ENCODE measurements around the gene CD300A.

The CD300A gene

DNA sequence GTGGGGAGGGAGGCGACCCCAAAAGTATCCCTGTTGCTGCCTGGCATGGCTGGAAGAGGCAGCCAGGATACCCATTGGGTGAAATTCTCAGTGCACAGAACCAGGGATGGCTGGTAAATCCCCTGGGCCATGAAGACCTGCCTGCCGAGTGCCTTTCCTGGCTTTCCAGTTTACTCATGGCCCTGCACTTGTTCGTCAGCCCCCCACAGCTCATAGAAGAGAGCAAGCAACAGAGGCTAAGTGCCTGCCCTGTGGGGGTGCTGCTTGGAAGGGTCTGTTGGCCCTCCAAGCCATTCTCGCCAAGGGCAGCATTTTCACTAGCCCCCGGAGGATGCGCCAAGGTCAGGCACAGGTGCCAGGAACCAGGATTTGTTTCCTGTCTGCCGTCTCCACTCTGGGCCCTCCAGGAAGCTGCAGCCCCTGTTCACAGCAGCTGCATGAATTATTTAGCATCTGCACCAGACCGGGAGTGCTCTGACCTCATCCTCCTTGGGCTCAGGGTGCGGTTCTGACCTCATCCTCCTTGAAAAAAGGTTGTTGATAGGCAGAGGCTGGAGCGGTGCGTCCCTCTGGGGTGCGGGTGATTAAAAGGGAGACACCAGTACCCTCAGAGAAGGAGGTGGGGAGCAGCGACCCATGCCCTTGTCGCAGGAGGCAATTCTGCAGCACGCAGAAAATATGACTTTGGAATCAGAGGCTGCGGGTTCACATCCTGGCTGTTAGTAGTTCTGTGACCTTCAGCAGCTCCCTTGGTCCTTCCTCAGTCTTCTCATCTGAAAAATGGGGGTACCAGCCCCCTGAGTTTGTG is 14.2 kb upstream of the CD300A start:
- in situ Hi-C loops (cut with HindIII; ENCODE audit: low pct_ligation_motif_present, low pct_unique_long_range_greater_than_20kb, low sequenced_read_pairs) = no loop called here
- no peak for DNase-seq

DNA sequence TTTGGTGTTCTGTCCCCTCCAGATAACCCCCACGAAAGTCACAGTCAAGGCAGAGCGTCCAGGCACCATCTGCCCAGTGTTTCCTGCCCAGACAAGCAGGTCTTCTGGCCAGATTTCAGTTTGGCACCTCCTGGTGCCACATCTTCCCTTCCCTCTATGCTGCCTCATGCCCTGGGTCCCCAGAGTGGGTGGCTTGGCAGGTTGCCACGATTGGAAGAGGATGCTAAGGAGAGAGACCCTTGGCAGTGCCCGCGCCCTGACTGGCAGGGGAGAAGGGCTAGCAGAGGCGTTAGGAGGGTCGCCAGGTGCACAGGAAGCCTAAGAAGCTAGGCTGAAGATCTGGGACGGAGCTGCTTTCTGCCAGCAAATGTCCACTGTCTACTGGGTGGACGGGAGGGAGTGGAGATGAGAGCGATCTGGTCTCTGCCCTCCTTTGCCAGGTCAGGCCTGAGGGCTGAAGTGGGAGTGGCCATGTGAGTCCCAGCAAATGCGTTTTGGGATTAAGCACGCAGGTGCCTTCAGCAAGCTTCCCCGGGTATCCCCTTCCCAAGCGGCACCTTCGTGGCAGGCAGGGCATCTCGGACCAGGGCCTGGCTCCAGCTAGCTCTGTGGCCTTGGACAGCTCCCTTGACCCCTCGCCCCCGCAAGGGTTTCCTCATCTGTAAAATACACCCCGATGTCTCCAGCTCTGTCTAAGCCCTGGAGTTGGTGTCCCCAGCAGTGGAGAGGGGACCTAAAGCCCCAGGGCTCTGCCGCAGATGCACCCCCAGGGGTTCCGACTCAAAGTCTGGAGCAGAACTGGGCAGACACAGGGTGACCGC is 13.4 kb upstream of the CD300A start:
- in situ Hi-C loops (cut with HindIII; ENCODE audit: low pct_ligation_motif_present, low pct_unique_long_range_greater_than_20kb, low sequenced_read_pairs) = no loop called here
- DNase-seq = no peak

DNA sequence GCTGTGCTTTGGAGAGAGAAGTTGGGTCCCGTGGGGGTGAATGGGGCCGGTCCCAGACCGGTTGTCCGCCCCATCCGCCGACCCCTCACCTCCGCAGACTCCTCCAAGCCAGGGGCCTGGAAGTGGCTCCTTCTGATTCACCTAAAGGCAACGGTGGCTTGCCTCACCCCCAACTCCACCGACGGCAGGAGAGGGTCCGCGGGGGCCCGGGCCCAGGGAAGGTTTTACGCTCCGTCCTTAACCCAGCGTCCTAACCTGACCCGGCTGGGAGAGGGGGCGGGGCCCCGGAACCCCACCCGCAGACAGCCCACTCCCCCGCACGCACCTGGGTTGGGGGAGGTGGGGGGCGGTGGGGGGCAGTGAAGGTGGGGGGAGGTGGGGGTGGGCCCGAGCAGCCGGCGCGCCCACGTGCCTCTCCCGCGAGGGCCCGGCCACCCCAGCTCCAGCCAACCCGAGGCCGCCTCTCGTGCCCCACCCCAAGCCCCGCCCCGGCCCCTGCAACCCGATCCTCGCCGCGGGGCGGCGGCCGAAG is 12.7 kb upstream of the CD300A start:
- DNase-seq = peak; percentile 79
- in situ Hi-C loops (cut with HindIII; ENCODE audit: low pct_ligation_motif_present, low pct_unique_long_range_greater_than_20kb, low sequenced_read_pairs) = no loop called here

DNA sequence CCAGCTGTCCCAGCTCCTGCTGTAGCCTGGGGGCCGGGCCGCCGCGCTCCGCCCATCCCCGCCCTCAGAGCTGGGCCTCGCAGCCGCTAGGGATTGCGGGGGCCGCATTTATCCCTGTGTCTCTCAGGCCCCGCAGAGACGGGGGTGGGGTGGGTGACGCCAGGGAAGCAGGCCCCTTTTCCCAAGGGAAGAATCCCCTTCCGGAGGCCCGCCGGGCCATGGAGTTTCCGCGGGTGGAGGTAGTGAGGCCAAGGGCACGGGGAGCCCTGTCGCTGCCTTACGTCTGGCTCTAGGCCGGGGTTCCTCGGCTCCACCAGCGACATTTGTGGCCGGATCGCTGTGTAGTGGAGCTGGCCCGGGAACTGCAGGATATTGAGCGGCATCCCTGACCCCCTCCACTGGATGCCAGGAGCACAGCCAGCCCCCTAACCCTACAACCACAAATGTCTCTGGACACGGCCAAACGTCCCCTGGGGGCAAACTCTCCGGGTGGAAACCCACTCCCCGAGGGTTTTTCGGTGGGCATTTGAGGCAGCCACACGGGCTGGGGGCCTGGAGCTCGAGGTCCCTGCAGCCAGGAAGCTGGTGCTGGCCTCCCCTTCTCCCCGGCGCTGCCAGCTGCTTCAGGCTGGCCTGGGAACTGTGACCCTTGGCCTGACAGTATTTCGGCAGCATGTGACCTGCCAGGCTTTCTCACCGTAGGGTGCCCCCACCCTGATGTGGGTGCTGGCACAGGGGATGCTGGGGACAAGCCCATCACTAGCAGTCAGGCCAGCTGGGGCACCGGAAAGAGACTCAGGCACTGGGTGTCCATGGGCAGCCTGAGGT is 12.0 kb upstream of the CD300A start:
- in situ Hi-C loops (cut with HindIII; ENCODE audit: low pct_ligation_motif_present, low pct_unique_long_range_greater_than_20kb, low sequenced_read_pairs) = no loop called here
- no peak for DNase-seq

DNA sequence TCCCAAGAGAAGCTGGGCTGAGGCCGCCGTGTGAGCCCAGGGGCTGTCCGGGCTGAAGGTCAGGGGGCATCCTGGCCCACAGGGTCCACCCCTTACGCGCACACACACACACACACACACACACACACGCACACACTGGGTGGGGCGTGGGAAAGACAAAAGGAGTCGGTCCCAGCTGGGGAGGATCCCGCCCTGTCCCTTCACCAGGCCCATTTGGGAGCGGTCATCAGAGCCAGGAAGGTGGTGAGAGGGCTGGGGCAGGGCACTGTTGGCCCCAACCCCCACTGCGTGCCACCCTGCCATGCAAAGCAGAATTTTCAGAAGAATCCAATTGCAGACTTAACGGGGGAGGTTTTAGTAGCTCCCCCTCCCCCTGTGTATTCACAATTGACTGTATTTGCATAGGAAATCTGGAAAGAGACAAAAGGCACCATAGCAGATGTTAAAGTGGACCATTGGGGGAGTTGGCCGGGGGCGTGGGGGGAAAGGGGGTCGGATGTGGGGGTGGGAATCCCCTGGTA is 11.3 kb upstream of the CD300A start:
- in situ Hi-C loops (cut with HindIII; ENCODE audit: low pct_ligation_motif_present, low pct_unique_long_range_greater_than_20kb, low sequenced_read_pairs) = no loop called here
- no peak for DNase-seq

DNA sequence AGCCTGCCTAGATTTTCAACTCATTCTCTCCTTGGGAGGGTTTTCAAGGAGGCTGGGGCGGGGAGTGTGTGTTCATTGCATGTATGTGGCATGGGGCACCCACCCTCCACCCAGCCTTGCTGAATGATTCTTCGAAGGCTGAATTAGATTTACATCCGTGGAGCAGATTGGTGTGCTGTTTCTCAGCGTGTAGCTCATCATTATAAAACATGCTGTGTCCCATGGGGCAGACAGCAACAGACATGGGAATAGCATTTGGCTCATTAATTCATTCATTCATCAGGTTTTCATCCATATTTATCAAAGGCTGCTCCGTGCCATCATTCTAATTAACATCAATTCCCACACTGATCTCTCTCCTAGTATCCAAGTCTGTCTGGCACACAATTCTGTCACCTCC is 10.6 kb upstream of the CD300A start:
- DNase-seq = no peak
- in situ Hi-C loops (cut with HindIII; ENCODE audit: low pct_ligation_motif_present, low pct_unique_long_range_greater_than_20kb, low sequenced_read_pairs) = no loop called here

DNA sequence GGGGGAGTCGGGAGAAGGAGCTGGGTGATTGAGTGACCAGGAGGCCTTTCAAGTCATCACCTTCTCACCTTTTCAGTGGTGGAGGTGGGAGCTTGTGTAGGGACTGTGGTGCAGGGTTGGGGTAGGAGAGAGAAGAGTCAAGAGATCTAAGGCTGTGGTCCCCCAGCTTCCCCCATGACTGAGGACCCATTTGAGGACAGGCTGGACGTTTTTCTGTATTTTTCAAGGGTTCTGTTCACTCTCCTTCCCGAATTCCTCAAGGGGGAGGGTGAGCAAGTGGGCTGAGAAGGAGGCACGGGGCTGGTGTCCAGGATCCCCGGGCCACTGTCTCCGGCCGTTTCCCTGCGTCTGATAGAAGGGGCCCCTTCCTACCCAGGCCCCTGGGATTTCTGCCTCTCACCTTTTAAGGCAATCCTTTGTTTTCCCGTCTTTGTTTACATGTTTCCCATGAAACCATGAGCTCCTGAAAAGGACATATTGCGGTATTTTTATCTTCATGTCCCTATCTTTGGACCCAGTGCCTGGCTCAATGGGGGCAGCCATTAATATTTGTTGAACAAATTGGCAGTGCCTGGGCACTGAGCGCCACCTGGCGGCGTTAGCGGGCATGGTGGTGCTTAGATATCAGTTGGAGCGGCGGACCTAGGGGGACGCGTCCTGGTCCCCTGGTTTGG is 9.2 kb upstream of the CD300A start:
- in situ Hi-C loops (cut with HindIII; ENCODE audit: low pct_ligation_motif_present, low pct_unique_long_range_greater_than_20kb, low sequenced_read_pairs) = no loop called here
- DNase-seq = peak; percentile 59

DNA sequence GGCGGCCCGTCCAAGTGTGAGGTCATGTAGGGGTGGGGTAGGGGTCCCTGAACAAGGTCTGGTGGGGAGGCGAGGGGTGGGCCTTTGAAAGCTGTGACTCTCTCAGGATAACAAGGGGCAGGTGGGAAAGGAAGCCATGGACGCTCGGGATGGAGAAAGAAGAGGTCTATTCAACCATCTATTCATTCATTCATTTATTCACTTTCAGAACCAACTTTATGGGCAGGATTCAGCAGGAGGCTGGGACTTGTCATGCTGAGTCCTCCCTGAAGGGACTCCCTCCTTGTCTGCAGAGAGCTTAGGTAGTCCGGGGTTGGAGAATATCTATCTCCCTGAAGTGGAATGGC is 8.6 kb upstream of the CD300A start:
- in situ Hi-C loops (cut with HindIII; ENCODE audit: low pct_ligation_motif_present, low pct_unique_long_range_greater_than_20kb, low sequenced_read_pairs) = no loop called here
- DNase-seq = no peak

DNA sequence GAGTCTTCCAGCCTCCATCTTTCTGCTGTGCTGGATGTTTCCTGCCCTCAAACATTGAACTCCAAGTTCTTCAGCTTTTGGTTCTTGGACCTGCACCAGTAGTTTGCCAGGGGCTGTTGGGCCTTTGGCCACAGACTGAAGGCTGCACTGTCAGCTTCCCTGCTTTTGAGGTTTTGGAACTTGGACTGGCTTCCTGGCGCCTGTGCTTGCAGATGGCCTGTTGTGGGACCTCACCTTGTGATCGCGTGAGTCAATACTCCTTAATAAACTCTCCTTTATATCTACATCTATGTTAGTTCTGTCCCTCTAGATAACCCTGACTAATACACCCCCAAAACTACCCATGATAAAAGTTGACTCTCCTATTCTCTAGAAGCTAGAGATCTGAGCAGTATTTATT is 7.6 kb upstream of the CD300A start:
- in situ Hi-C loops (cut with HindIII; ENCODE audit: low pct_ligation_motif_present, low pct_unique_long_range_greater_than_20kb, low sequenced_read_pairs) = no loop called here

DNA sequence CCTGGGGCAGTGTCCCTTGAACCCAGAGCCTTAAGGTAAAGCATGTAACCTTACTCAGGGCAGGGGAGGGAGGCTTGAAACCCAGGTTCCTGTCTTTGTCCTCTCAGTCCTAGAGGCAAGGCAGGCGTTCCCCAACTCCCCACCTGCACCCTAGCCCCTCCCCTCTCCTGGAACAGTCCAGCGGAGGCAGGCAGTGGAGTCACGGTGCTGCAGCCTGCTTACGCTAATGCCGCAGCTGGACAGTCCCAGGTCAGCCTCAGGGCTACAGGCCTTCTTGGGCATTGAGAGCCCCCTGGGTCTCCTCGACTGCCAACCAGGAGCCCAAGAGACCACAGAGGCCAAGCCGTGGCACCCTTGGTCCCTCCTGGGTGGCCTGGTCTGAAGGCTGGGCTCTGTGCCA is 6.8 kb upstream of the CD300A start:
- no peak for DNase-seq
- in situ Hi-C loops (cut with HindIII; ENCODE audit: low pct_ligation_motif_present, low pct_unique_long_range_greater_than_20kb, low sequenced_read_pairs) = no loop called here

More for the DNA sequence above, 7.6 kb upstream of the CD300A start:
- no peak for DNase-seq

DNA sequence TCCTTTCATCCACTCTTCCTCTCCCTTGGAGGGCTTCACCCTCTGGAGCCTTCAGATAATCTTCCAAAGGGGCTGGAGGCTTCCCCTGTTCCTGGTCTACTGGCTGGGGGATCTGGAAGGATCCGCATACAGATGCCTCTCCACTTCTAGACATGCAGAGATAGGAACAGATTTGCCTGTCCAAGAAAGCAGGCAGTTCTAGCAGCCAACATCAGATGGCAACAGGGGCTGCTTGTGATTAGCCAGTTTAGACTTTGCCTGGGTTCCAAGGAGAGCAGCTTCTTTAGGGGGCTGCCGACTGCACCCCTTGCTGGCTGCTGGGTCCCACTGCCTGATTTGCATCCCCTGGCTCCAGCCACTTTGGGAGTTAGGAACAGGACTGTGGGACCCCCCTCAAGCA is 6.2 kb upstream of the CD300A start:
- no peak for DNase-seq
- in situ Hi-C loops (cut with HindIII; ENCODE audit: low pct_ligation_motif_present, low pct_unique_long_range_greater_than_20kb, low sequenced_read_pairs) = no loop called here

DNA sequence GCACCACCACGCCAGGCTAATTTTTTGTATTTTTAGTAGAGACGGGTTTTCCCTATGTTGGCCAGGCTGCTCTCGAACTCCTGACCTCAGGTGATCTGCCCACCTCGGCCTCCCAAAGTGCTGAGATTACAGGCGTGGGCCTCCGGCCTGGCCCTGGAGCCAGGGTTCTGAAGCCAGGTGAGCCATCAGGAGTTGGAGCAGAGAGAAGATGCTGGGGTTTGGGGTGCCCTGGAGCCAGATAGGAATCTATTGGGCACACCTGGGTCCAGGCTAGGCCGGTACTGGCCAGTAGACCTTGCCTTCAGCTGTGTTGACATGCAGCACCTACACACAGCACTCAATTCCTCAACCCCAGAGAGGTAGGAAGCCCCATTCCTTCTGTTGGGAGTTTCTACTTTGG is 5.4 kb upstream of the CD300A start:
- no peak for DNase-seq
- in situ Hi-C loops (cut with HindIII; ENCODE audit: low pct_ligation_motif_present, low pct_unique_long_range_greater_than_20kb, low sequenced_read_pairs) = no loop called here

DNA sequence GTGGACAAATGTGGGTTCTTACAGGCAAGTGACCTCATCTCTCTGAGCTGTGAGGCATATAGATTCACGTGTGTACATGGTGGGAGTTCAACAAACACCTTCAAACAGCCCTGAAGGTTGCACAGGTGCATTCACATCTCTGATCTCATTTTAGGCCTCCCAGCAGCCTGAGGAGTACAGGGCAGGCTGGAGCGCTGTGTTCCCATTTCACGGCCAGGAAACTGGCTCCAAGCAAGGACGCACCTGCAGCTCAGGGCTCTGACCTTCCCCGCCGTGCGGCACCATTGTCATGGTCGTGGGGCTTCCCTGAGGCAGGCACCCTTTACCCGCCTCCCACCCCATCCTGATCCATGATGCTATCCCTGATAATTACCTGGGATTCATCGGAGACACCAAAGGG is 4.8 kb upstream of the CD300A start:
- no peak for DNase-seq
- in situ Hi-C loops (cut with HindIII; ENCODE audit: low pct_ligation_motif_present, low pct_unique_long_range_greater_than_20kb, low sequenced_read_pairs) = no loop called here

DNA sequence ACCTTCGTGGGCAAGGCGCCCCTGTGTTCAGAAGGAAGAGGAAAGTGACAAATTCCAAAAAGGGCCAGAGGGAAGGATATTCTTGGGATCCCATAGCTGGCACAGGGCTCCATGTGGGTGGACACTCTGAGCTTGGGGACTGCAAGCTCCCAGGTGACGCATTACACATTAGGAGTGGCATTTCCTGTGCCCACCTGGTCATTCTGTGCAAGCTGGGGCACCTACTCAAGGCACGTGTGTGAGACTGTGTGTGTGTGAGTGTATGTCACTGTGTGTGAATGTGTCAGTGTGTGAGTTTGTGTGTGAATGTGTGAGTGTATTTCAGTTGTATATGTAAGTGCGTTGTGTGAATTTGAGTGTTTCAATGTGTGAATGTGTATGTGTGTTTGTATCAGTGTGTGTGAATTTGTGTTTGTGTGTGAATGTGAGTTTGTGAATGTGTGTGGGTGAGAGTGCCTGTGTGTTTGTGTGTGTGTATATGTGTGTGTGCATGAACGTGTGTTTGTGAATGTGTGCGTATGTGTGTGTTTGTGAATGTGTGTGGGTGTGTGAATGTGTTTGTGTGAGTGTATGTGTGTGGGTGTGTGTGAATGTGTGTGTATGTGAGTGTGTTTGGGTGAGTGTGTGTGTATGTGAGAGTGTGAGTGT is 1.6 kb upstream of the CD300A start:
- in situ Hi-C loops (cut with HindIII; ENCODE audit: low pct_ligation_motif_present, low pct_unique_long_range_greater_than_20kb, low sequenced_read_pairs) = no loop called here
- no peak for DNase-seq

DNA sequence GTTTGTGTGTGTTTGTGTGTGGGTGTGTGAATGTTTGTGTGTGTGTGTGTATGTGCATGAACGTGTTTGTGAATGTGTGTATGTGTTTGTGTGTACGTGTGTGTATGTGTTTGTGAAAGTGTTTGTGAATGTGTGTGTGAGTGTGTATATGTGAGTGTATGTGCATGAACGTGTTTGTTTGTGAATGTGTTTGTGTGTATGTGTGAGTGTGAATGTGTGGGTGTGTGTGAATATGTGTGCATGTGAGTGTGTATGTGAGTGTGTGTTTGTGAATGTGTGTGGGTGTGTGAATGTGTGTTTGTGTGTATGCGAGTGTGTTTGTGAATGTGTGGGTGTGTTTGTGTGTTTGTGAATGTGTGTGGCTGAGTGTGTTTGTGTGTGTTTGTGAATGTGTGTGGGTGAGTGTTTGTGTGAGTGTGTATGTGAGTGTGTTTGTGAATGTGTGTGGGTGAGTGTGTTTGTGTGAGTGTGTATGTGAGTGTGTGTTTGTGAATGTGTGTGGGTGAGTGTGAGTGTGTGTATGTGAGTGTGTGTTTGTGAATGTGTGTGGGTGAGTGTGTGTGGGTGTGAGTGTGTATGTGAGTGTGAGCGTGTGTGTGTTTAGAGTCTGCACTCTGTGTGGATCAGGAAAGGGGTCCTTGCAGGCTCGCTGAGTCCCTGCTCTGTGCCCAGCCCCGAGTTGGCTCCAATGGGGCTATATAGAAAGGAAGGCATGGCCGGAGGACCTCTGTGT is 890 bp upstream of the CD300A start:
- in situ Hi-C loops (cut with HindIII; ENCODE audit: low pct_ligation_motif_present, low pct_unique_long_range_greater_than_20kb, low sequenced_read_pairs) = no loop called here
- DNase-seq = no peak

DNA sequence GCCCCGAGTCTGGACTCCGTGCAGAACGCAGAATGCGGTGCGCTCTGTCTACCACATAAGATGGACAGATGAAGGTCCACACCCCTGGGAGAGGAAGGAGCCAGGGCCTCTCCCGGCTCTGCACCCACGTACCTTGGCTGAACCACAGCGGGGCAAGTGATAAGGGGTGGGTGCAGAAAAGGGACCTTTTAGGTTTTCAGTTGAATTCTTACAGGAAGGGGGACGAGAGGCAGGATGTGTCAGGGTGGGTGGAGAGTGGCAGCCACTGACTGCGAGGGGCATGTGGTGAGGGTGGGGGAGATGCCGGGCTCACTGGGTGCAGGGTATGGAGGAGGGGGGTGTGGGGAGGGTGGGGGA is 372 bp downstream of the CD300A start:
- in situ Hi-C loops (cut with HindIII; ENCODE audit: low pct_ligation_motif_present, low pct_unique_long_range_greater_than_20kb, low sequenced_read_pairs) = no loop called here
- DNase-seq = no peak

DNA sequence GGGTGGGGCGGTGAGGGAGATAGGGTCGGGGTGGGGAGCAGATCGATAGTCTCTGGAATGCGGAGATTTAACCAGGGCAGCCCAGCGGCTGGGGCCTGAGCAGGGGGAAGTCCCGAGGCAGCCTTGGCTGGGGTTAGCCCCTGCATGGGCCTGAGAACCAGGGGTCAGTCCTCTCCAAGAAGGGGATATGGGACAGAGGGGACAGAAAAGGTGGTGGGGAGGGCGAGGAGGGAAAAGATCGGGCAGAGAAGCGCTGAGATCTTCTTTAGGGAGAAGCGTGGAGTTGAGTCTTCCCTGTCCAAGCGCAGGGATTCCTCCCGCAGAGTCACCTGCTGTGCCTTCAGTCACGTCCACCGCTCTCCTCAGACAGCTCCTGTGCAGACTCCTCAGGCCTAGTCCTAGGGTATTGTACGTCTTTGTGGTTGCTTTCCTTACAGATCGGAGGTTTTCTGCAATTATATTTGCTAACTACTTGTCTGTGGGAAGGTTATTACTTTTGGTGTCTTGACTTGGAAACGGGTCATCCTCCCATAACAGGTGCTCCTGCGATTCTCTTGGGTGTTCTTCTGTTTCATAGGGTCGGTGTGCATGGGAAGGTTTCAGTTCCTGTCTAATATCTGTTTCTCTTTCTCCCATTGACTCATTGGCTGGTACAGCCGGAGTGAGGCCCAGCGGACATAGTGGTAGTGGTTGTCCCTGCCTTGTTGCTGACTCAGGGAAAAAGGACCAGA is 952 bp downstream of the CD300A start:
- in situ Hi-C loops (cut with HindIII; ENCODE audit: low pct_ligation_motif_present, low pct_unique_long_range_greater_than_20kb, low sequenced_read_pairs) = no loop called here
- no peak for DNase-seq
